ENCODE data around the gene HECA.
A peak's percentile ranks its signal among the peaks of the same experiment; 100 is the strongest.
"Not testable (repeated sequence)": the region's sequence is repeated elsewhere in the genome, so short reads cannot be mapped to it uniquely, and the experiment has no call there.

The HECA gene

GRCh38 chr6:139205843-139206242 lies 71.0 kb downstream of the HECA start:
- no peak for DNase-seq (ENCODE audit: low read depth)

GRCh38 chr6:139210766-139211165 lies 75.9 kb downstream of the HECA start:
- DNase-seq (ENCODE audit: low read depth) = not testable (repeated sequence)

GRCh38 chr6:139212460-139212859 lies 77.6 kb downstream of the HECA start:
- DNase-seq (ENCODE audit: low read depth) = not testable (repeated sequence)

- DNase-seq (ENCODE audit: low read depth) = peak; percentile 61
Measured at GRCh38 chr6:139219271-139219729, 84.4 kb downstream of the HECA start.

GRCh38 chr6:139219746-139220145 lies 84.9 kb downstream of the HECA start:
- DNase-seq (ENCODE audit: low read depth) = no peak

GRCh38 chr6:139228387-139228786 lies 93.5 kb downstream of the HECA start:
- DNase-seq (ENCODE audit: low read depth) = not testable (repeated sequence)
